Fibroblast of villous mesenchyme (primary cell): ENCODE data around the gene KIF26A. TPM values are rescaled to one million over a fixed set of nuclear protein-coding genes. Genes with fewer than 3 reads are reported as not detected.

Experiments used
- DNase-seq: peaks from one replicate; pipeline ENCODE4 v3.0.0-alpha.2; 2010; ENCODE audit warnings: low read depth
- H3K4me3 ChIP-seq: 2 replicates; pipeline ENCODE4 v1.5.1; 2011; ENCODE audit warnings: low read depth, mild to moderate bottlenecking, low read length
- total RNA-seq: library from RNA; depleted of rRNA; stranded (reverse); fragments of >200 nt; gene quantifications from 2 replicates; pipeline ENCODE4 v1.2.3, GENCODE V29; 2012
- TF ChIP-seq, protein P1 (sequence below): IDR thresholded peaks from 2 replicates; pipeline ENCODE4 v1.5.1; 2012; ENCODE audit warnings: low read depth, mild to moderate bottlenecking, low read length; ENCODE audit not compliant: insufficient read depth

Gene KIF26A
- total RNA-seq, 1 donor, result under 0.01 TPM

GRCh38 chr14:104192146-104192882 lies 53.9 kb downstream of the KIF26A start:
- H3K4me3 ChIP-seq, result no peak overlapping the region
- DNase-seq, result no peak
- TF ChIP-seq, protein P1, sequence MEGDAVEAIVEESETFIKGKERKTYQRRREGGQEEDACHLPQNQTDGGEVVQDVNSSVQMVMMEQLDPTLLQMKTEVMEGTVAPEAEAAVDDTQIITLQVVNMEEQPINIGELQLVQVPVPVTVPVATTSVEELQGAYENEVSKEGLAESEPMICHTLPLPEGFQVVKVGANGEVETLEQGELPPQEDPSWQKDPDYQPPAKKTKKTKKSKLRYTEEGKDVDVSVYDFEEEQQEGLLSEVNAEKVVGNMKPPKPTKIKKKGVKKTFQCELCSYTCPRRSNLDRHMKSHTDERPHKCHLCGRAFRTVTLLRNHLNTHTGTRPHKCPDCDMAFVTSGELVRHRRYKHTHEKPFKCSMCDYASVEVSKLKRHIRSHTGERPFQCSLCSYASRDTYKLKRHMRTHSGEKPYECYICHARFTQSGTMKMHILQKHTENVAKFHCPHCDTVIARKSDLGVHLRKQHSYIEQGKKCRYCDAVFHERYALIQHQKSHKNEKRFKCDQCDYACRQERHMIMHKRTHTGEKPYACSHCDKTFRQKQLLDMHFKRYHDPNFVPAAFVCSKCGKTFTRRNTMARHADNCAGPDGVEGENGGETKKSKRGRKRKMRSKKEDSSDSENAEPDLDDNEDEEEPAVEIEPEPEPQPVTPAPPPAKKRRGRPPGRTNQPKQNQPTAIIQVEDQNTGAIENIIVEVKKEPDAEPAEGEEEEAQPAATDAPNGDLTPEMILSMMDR, result no peak

DNA sequence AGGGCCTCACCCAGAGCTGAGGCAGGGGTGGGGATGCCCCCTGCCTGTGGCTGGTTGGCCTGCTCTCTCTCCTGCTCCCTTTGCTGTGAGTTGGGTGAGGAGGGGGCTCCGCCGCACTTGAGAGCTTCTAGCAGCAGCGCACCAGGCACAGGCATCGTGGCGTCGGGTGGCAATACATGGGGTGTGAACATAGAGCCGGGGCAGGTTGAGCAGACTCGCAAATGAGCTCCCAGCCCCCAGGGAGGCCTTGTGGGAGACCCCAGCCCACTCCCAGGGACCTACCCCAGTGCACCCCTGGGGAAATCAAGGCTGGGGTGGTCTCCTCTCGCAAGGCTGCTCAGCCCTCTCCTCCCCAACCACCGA lies 54.5 kb downstream of the KIF26A start:
- no peak for DNase-seq
- no peak overlapping the region for H3K4me3 ChIP-seq
- TF ChIP-seq, protein P1, result no peak

- TF ChIP-seq, protein P1, result no peak
- no peak overlapping the region for H3K4me3 ChIP-seq
- DNase-seq, result no peak
Measured at GRCh38 chr14:104194016-104194415, 55.6 kb downstream of the KIF26A start.

DNA sequence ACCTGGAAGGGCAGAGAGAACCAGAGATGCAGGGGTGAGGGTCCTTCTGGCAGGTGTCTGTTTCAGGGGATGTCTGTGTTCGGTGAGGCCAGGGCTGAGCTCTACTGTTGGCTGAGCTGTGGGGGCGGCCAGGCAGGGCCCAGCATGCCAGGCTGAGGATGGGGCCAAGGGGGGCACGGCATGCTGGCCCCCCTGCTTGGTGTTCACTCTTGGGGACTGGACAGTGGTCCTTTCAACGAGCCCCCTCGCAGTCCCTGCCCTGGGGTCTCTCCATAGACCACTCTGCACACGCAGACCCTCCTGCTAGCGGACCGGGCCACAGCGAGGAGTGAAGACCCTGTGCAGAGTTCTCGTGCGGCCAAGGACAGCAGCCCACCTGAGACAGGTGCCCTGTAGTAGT lies 56.3 kb downstream of the KIF26A start:
- no peak overlapping the region for H3K4me3 ChIP-seq
- TF ChIP-seq, protein P1, result no peak
- DNase-seq, result no peak

DNA sequence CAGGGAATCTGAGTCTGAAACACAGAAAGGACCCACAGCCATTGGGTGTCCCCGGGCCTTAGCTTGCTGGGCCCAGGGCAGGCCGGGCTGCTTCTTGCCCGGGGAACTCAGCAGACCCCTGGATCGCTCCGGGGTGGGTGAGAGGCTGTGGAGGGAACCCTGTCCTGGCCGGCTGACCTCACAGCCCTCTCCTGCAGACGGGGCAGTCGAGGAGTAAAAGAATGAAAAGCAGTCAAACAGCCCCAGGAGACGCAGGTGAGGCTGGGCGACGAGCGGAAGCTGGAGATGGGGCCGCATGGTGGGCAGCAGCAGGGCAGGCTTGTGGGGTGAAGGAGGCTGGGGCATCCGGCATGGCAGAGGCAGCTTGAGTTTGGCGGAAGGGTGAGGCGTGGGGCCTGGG lies 57.0 kb downstream of the KIF26A start:
- no peak overlapping the region for H3K4me3 ChIP-seq
- DNase-seq, result no peak
- TF ChIP-seq, protein P1, result no peak

GRCh38 chr14:104195878-104196277 lies 57.5 kb downstream of the KIF26A start:
- no peak for DNase-seq
- H3K4me3 ChIP-seq, result no peak overlapping the region
- TF ChIP-seq, protein P1, result no peak

DNA sequence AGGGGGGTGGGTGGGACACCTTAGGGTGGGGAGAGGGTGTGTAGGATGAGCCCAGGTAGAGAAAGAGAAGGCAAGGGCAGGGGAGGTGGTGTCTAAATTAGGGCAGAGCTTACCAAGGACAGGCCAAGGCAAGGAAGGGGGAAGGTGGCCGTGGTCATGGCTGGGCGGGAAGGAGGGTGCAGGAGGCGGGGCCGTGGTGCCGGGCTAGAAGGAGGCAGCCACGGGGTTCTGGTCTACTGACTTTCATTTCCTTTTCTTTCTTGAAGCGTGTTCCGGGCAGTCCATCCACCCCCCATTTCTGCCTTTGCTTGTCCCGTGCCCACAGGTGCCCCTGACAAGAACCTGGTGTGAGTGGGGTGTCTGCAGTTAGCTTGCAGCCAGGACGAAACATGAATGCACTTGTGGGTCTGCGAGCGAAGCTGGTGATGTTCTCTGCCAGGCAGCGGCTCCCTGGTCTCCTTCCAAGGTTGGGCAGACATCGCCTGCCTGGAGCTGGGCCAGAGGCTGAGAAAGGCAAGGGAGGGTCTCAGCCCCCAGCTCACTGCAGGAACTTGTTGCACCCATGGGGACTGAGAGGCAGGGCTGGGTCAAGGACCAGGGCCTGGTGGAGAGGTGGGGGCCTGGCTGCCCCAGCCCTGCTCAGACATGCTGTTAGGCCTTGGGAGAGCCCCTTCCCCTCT lies 58.2 kb downstream of the KIF26A start:
- DNase-seq, result no peak
- H3K4me3 ChIP-seq, result no peak overlapping the region
- TF ChIP-seq, protein P1, result no peak
